Measurements from ENCODE around the gene FERMT2. TPM values are rescaled to one million over a fixed set of nuclear protein-coding genes. Genes with fewer than 3 reads are reported as not detected.

The FERMT2 gene
- total RNA-seq, 1 donor from 2014 or later = 83.9 TPM

- H3K27me3 ChIP-seq (ENCODE audit: control insufficient read depth, insufficient read depth, low read length) = no peaks in the 10 kb centered on the region
- no peak for TF ChIP-seq CTCF (IDR thresholded peaks at IDR 0.05; ENCODE audit: insufficient read depth, low read length, poor library complexity, severe bottlenecking)
- no peak overlapping the region for H3K4me3 ChIP-seq (ENCODE audit: low read depth, low read length)
- no peaks in the 10 kb centered on the region for H3K36me3 ChIP-seq (ENCODE audit: control insufficient read depth, insufficient read depth, low read length)
- DNase-seq (ENCODE audit: low read depth) = no peak
These were observed 74.0 kb downstream of the FERMT2 start for GRCh38 chr14:52876806-52877205.

GRCh38 chr14:52876311-52876710 is 74.5 kb downstream of the FERMT2 start:
- H3K36me3 ChIP-seq (ENCODE audit: control insufficient read depth, insufficient read depth, low read length) = no peaks in the 10 kb centered on the region
- no peak for TF ChIP-seq CTCF (IDR thresholded peaks at IDR 0.05; ENCODE audit: insufficient read depth, low read length, poor library complexity, severe bottlenecking)
- H3K27me3 ChIP-seq (ENCODE audit: control insufficient read depth, insufficient read depth, low read length) = no peaks in the 10 kb centered on the region
- DNase-seq (ENCODE audit: low read depth) = no peak
- no peak overlapping the region for H3K4me3 ChIP-seq (ENCODE audit: low read depth, low read length)

- Histone ChIP-seq H3K27me3 (ENCODE audit: control insufficient read depth, insufficient read depth, low read length) (no peaks in the 10 kb centered on the region), H3K4me3 (ENCODE audit: low read depth, low read length) (no peak overlapping the region), H3K36me3 (ENCODE audit: control insufficient read depth, insufficient read depth, low read length) (no peaks in the 10 kb centered on the region)
- DNase-seq (ENCODE audit: low read depth) = no peak
- no peak for TF ChIP-seq CTCF (IDR thresholded peaks at IDR 0.05; ENCODE audit: insufficient read depth, low read length, poor library complexity, severe bottlenecking)
These were observed 75.1 kb downstream of the FERMT2 start for GRCh38 chr14:52875707-52876106.

GRCh38 chr14:52874389-52874788 is 76.5 kb downstream of the FERMT2 start:
- DNase-seq (ENCODE audit: low read depth) = no peak
- H3K36me3 ChIP-seq (ENCODE audit: control insufficient read depth, insufficient read depth, low read length) = no peaks in the 10 kb centered on the region
- no peak overlapping the region for H3K4me3 ChIP-seq (ENCODE audit: low read depth, low read length)
- H3K27me3 ChIP-seq (ENCODE audit: control insufficient read depth, insufficient read depth, low read length) = no peaks in the 10 kb centered on the region
- no peak for TF ChIP-seq CTCF (IDR thresholded peaks at IDR 0.05; ENCODE audit: insufficient read depth, low read length, poor library complexity, severe bottlenecking)

- DNase-seq (ENCODE audit: low read depth) = no peak
- no peak for TF ChIP-seq CTCF (IDR thresholded peaks at IDR 0.05; ENCODE audit: insufficient read depth, low read length, poor library complexity, severe bottlenecking)
- H3K4me3 ChIP-seq (ENCODE audit: low read depth, low read length) = no peak overlapping the region
- no peaks in the 10 kb centered on the region for H3K36me3 ChIP-seq (ENCODE audit: control insufficient read depth, insufficient read depth, low read length)
- no peaks in the 10 kb centered on the region for H3K27me3 ChIP-seq (ENCODE audit: control insufficient read depth, insufficient read depth, low read length)
These were observed 77.2 kb downstream of the FERMT2 start for GRCh38 chr14:52873694-52874093.

- no peak overlapping the region for H3K4me3 ChIP-seq (ENCODE audit: low read depth, low read length)
- no peak for DNase-seq (ENCODE audit: low read depth)
- H3K36me3 ChIP-seq (ENCODE audit: control insufficient read depth, insufficient read depth, low read length) = no peaks in the 10 kb centered on the region
- no peak for TF ChIP-seq CTCF (IDR thresholded peaks at IDR 0.05; ENCODE audit: insufficient read depth, low read length, poor library complexity, severe bottlenecking)
- no peaks in the 10 kb centered on the region for H3K27me3 ChIP-seq (ENCODE audit: control insufficient read depth, insufficient read depth, low read length)
These were observed 77.8 kb downstream of the FERMT2 start for GRCh38 chr14:52873065-52873464.
